GM10266 (cell line): Measurements from ENCODE around the gene IDS.

Source experiments
- DNase-seq: peaks from one replicate; pipeline ENCODE4 v3.0.0; 2012; ENCODE audit errors: extremely low spot score
- TF ChIP-seq, protein P1 (sequence below): IDR thresholded peaks from 2 replicates; pipeline ENCODE4 v1.5.1; 2012; ENCODE audit warnings: mild to moderate bottlenecking, low read depth; ENCODE audit not compliant: control insufficient read depth, insufficient read depth; ENCODE audit errors: missing control alignments

IDS gene

DNA sequence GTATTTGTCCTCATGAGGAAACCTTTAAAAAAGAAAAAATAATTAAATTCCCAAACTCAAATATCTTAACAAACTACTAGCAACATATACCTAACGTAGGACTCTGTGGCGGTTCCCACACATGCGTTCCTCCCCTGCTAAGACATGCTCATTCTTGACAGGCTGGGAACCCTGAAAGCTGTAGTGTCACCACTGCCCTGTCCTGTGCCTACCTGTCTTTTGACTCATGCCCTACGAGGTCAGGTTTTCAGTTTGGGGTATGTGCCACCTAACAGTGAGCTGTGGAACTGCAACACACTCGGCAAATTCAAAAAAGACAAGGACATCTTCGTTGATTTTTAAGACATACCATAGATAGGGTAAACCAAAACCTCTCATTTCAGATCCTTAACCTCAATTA lies 17.8 kb downstream of the IDS start:
- DNase-seq = no peak

DNA sequence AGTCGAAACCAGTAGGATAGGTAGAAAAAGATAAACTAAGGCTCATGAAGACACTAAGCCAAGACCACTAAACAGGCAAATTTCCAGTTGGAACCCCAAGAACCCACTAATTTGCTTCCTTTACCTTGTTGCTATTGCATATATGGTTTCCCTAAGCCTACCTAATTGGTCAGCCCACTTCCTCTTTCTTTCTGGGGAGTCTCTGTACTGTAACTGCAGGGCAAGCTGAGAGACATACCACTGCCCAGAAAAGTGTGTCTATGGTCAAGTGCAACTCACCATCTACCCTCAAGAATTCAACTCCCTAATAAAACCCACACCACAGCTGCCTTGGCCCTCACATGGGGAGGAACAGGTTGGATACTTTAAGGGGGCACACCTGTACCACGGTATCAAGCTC lies 28.6 kb downstream of the IDS start:
- DNase-seq = no peak
- TF ChIP-seq, protein P1, sequence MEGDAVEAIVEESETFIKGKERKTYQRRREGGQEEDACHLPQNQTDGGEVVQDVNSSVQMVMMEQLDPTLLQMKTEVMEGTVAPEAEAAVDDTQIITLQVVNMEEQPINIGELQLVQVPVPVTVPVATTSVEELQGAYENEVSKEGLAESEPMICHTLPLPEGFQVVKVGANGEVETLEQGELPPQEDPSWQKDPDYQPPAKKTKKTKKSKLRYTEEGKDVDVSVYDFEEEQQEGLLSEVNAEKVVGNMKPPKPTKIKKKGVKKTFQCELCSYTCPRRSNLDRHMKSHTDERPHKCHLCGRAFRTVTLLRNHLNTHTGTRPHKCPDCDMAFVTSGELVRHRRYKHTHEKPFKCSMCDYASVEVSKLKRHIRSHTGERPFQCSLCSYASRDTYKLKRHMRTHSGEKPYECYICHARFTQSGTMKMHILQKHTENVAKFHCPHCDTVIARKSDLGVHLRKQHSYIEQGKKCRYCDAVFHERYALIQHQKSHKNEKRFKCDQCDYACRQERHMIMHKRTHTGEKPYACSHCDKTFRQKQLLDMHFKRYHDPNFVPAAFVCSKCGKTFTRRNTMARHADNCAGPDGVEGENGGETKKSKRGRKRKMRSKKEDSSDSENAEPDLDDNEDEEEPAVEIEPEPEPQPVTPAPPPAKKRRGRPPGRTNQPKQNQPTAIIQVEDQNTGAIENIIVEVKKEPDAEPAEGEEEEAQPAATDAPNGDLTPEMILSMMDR = no peak

More for the DNA sequence above, 17.8 kb downstream of the IDS start:
- TF ChIP-seq, protein P1 = no peak

DNA sequence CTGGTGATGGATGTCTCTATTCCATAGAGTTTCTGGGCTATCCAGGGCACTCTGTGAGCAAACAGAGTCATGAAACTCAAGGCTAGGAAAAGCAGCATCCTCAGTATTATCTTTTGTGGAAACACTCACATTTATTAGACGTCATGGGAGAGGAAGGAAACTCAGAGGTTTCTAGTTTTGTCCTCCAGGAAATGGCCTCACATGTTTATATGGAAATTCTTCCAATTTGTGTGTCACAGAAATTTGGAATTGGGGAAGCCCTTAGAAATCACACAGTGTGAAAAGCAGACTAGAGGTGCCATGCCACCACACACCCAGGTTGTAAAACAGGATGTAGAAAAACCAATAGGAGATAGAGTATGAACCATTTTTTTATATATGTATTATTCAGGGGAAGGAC lies 31.1 kb downstream of the IDS start:
- TF ChIP-seq, protein P1 = no peak
- no peak for DNase-seq

DNA sequence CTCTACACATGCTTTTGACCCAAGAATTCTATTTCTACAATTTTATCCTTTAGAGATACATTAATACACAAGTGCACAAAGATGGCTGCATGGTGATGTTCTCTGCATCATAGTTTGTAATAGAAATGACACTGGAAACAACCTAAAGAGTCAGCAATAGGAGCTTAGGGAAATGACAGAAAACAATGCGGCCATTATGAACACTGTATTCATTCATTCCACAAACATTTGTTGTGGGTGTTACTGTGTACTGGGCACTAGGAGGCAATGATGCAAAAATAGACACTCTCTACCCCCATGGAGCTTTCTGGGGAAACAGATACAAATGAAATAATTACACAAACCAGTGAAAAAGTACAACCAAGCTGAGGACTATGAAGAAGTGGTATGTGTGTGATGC lies 32.0 kb downstream of the IDS start:
- no peak for DNase-seq
- TF ChIP-seq, protein P1 = no peak

DNA sequence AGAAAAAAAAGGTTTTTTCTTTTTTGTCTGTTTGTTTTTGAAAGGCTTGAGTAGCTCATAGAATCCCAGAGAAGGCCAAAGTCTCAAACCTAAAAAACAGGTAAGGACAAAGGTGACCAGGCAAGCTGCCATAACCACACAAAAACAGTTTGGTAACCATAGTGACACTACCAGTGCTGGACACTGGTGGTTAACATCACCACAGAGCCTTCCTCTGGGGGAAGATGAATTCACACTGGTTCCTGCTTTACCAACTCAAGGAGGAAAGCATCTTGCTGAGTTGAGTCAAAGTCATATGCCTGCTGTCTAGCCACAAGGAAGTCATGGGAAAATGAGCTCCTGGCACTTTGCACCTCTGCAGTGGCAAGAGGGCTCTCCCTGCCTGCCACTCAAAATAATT lies 32.5 kb downstream of the IDS start:
- TF ChIP-seq, protein P1 = no peak
- no peak for DNase-seq

DNA sequence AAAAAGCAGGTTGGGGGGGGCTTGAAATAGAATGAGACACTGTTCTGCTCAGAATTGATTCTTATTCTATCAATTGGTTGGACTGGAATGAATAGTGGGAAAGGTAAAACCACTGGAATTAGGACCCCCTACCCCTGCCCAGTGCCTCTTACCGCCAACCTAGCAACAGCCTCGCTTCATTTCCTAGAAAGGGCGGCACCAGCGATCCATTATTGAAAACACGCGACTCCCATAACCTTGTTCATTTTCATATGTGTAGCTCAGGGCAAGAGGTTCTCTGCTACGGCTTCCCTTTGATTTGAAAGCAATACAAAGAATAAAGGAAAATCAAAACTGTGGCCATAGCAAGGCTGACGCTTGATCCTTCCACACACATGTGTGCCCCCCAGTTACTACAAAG lies 33.7 kb downstream of the IDS start:
- TF ChIP-seq, protein P1 = no peak

DNA sequence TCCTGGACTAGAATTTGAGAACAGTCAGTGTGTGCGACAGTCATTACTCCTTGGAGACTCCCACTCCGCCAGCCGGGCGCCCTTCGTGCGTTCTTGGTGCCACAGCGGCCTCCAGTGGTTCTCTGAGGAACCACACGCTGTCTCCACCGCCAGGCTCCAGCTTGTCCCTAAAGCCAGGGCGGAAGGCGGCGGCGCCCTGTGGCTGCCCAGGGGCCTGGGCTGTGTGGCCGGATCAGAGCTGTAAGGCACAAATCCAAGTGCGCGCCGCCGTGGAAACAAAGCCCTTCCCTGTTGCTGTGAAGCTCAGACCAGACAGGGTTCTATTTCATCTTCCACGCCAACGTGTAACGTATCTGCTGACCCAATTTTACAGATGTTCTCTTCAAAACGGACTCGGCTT lies 34.2 kb downstream of the IDS start:
- peak; percentile 55 for DNase-seq
- TF ChIP-seq, protein P1 = peak; percentile 82

More for the DNA sequence above, 33.7 kb downstream of the IDS start:
- DNase-seq = no peak
